GM21529 (cell line): ENCODE measurements around the gene TNF.
A peak's percentile ranks its signal among the peaks of the same experiment; 100 is the strongest.

ENCODE experiments used
- ATAC-seq: cut with Tn5 transposase; IDR thresholded peaks from one replicate; pipeline ENCODE4 v1.9.1; 2021; ENCODE audit not compliant: unreplicated experiment

The TNF gene

DNA sequence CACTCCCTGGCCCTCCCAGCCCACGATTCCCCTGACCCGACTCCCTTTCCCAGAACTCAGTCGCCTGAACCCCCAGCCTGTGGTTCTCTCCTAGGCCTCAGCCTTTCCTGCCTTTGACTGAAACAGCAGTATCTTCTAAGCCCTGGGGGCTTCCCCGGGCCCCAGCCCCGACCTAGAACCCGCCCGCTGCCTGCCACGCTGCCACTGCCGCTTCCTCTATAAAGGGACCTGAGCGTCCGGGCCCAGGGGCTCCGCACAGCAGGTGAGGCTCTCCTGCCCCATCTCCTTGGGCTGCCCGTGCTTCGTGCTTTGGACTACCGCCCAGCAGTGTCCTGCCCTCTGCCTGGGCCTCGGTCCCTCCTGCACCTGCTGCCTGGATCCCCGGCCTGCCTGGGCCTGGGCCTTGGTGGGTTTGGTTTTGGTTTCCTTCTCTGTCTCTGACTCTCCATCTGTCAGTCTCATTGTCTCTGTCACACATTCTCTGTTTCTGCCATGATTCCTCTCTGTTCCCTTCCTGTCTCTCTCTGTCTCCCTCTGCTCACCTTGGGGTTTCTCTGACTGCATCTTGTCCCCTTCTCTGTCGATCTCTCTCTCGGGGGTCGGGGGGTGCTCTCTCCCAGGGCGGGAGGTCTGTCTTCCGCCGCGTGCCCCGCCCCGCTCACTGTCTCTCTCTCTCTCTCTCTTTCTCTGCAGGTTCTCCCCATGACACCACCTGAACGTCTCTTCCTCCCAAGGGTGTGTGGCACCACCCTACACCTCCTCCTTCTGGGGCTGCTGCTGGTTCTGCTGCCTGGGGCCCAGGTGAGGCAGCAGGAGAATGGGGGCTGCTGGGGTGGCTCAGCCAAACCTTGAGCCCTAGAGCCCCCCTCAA lies 3.1 kb upstream of the TNF start, which contains the start of gene LTA:
Gene LTA, plus strand, starts transcription at position 249 of the 871 bp plus-strand sequence. Its CDS starts 454 bp downstream, at position 703.
- peak; percentile 35 for ATAC-seq

DNA sequence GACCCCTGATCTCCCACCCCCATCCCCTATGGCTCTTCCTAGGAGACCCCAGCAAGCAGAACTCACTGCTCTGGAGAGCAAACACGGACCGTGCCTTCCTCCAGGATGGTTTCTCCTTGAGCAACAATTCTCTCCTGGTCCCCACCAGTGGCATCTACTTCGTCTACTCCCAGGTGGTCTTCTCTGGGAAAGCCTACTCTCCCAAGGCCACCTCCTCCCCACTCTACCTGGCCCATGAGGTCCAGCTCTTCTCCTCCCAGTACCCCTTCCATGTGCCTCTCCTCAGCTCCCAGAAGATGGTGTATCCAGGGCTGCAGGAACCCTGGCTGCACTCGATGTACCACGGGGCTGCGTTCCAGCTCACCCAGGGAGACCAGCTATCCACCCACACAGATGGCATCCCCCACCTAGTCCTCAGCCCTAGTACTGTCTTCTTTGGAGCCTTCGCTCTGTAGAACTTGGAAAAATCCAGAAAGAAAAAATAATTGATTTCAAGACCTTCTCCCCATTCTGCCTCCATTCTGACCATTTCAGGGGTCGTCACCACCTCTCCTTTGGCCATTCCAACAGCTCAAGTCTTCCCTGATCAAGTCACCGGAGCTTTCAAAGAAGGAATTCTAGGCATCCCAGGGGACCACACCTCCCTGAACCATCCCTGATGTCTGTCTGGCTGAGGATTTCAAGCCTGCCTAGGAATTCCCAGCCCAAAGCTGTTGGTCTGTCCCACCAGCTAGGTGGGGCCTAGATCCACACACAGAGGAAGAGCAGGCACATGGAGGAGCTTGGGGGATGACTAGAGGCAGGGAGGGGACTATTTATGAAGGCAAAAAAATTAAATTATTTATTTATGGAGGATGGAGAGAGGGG lies 1.9 kb upstream of the TNF start:
- ATAC-seq, result no peak

DNA sequence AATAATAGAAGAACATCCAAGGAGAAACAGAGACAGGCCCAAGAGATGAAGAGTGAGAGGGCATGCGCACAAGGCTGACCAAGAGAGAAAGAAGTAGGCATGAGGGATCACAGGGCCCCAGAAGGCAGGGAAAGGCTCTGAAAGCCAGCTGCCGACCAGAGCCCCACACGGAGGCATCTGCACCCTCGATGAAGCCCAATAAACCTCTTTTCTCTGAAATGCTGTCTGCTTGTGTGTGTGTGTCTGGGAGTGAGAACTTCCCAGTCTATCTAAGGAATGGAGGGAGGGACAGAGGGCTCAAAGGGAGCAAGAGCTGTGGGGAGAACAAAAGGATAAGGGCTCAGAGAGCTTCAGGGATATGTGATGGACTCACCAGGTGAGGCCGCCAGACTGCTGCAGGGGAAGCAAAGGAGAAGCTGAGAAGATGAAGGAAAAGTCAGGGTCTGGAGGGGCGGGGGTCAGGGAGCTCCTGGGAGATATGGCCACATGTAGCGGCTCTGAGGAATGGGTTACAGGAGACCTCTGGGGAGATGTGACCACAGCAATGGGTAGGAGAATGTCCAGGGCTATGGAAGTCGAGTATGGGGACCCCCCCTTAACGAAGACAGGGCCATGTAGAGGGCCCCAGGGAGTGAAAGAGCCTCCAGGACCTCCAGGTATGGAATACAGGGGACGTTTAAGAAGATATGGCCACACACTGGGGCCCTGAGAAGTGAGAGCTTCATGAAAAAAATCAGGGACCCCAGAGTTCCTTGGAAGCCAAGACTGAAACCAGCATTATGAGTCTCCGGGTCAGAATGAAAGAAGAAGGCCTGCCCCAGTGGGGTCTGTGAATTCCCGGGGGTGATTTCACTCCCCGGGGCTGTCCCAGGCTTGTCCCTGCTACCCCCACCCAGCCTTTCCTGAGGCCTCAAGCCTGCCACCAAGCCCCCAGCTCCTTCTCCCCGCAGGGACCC lies 981 bp upstream of the TNF start:
- no peak for ATAC-seq

DNA sequence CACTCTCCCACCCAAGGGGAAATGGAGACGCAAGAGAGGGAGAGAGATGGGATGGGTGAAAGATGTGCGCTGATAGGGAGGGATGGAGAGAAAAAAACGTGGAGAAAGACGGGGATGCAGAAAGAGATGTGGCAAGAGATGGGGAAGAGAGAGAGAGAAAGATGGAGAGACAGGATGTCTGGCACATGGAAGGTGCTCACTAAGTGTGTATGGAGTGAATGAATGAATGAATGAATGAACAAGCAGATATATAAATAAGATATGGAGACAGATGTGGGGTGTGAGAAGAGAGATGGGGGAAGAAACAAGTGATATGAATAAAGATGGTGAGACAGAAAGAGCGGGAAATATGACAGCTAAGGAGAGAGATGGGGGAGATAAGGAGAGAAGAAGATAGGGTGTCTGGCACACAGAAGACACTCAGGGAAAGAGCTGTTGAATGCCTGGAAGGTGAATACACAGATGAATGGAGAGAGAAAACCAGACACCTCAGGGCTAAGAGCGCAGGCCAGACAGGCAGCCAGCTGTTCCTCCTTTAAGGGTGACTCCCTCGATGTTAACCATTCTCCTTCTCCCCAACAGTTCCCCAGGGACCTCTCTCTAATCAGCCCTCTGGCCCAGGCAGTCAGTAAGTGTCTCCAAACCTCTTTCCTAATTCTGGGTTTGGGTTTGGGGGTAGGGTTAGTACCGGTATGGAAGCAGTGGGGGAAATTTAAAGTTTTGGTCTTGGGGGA lies 754 bp downstream of the TNF start:
- ATAC-seq, result no peak

DNA sequence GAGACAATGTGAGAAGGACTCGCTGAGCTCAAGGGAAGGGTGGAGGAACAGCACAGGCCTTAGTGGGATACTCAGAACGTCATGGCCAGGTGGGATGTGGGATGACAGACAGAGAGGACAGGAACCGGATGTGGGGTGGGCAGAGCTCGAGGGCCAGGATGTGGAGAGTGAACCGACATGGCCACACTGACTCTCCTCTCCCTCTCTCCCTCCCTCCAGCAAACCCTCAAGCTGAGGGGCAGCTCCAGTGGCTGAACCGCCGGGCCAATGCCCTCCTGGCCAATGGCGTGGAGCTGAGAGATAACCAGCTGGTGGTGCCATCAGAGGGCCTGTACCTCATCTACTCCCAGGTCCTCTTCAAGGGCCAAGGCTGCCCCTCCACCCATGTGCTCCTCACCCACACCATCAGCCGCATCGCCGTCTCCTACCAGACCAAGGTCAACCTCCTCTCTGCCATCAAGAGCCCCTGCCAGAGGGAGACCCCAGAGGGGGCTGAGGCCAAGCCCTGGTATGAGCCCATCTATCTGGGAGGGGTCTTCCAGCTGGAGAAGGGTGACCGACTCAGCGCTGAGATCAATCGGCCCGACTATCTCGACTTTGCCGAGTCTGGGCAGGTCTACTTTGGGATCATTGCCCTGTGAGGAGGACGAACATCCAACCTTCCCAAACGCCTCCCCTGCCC lies 1.7 kb downstream of the TNF start:
- ATAC-seq, result no peak

DNA sequence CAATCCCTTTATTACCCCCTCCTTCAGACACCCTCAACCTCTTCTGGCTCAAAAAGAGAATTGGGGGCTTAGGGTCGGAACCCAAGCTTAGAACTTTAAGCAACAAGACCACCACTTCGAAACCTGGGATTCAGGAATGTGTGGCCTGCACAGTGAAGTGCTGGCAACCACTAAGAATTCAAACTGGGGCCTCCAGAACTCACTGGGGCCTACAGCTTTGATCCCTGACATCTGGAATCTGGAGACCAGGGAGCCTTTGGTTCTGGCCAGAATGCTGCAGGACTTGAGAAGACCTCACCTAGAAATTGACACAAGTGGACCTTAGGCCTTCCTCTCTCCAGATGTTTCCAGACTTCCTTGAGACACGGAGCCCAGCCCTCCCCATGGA lies 2.2 kb downstream of the TNF start:
- ATAC-seq, result no peak

DNA sequence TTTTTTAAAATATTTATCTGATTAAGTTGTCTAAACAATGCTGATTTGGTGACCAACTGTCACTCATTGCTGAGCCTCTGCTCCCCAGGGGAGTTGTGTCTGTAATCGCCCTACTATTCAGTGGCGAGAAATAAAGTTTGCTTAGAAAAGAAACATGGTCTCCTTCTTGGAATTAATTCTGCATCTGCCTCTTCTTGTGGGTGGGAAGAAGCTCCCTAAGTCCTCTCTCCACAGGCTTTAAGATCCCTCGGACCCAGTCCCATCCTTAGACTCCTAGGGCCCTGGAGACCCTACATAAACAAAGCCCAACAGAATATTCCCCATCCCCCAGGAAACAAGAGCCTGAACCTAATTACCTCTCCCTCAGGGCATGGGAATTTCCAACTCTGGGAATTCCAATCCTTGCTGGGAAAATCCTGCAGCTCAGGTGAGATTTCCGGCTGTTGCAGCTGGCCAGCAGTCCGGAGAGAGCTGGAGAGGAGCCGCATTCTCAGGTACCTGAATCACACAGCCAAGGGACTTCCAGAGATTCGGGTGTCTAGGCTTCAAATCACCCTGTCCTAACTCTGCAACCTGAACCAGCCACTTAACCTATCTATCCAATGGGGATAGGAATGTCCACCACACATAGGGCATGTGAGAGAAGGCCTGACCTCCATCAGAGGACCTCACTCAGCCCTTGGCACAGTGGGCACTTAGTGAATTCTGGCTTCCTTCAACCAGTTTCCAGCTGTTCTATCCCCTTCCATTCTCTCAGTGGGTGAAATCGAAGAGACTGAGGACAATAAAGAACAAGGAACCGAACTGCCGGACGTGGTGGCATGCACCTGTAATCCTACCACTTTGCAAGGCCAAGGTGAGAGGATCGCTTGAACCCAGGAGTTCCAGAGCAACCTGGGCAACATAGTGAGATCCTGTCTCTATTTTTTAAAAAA lies 3.1 kb downstream of the TNF start:
- no peak for ATAC-seq

DNA sequence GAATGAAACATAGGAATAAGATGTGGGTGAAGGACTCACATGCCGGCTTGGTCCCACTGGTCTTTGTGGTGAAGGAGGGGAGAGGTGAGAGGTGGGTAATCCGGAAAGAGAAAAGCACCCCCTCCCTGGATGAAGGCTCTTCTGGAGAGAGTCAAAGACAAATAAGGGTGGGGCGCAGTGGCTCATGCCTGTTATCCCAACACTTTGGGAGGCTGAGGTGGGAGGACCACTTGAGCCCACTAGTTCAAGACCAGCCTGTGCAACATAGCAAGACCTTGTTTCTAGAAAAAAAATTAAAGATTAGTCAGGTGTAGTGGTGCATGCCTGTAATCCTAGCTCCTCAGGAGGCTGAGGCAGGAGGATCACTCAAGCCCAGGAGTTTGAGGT lies 3.7 kb downstream of the TNF start:
- no peak for ATAC-seq

DNA sequence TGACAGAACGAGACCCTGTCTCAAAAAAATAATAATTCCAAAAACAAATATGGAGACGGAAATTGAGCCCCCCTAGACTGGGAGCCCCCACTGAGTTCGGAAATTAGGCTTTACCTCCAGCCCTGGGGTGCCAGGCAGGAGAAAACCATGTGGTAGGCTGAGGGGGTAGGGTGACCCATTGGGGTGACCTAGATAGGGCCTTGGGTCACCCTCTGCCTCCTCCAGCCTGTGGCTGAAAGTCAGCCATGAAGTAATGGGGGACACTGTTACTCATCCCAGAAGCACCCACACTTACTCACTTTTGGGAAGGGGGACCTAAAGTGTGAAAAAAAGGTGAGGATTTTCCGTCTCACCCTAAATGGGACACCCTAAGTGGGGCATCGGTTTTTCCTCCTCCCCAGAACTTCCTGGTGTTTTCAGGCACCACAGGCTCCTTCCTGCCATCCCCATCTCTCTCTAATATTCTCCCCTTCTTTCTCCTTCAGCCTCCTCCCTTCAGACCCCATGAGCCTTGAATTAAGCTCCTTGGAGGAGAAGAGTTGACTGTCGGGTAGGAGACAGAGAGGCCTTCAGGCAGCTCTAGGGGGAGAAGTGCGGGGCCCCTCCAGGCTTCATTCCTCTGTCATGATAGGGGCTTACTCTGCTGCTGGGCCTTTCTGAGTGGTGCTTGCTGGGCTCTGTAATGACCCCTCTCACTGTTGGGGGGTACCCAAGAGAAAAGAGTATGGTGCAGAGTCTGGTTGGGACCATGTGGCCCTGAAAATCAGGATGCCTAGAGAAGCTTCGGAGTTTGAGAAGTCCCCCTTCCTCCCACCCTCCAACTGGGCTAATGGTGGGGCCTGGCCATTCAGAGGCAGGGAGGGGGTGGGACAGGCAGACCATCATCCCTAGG lies 4.4 kb downstream of the TNF start:
- ATAC-seq, result no peak

DNA sequence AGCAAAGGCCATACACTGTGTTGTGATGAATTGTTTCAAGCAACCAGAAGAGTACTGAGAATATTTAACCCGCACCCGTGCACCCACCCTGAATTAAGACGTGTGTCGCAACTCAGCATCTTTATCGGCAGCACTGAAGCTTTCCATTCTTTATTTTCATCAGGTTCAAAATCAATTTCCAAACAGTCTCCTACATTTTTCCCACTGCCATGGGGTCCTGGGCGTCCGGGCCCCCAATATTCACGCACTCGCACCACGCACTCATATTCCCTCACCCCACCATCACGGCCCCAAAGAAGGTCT lies 5.0 kb downstream of the TNF start:
- no peak for ATAC-seq

DNA sequence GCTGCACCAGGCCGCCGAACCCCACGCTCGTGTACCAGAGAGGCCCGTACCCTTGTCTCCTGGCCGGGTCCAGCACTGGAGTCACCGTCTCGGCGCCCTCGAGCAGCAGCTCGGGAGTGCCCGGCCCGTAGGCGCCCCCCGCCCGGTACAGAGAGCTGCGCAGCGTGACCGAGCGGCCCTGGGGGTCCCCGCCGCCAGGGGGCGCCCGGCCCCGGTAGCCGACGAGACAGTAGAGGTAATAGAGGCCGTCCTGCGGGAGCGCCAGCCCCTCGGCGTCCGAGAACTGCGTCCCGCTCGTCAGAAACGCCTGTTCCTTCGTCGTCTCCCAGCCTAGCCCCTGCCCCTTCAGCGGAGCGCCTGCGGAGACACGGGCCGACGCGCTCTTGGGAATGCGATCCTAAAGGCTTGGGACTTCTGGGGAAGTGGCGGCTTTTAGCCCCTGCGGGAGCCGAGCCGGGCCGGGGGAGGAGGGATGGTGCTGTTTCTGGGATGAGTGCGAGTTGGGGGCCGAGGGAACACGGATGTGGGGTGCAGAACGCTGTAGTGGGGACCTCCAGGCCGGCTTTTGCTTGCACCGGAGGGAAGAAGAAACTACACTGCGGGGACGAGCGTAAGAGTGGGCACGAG lies 5.6 kb downstream of the TNF start:
- peak; percentile 57 for ATAC-seq

DNA sequence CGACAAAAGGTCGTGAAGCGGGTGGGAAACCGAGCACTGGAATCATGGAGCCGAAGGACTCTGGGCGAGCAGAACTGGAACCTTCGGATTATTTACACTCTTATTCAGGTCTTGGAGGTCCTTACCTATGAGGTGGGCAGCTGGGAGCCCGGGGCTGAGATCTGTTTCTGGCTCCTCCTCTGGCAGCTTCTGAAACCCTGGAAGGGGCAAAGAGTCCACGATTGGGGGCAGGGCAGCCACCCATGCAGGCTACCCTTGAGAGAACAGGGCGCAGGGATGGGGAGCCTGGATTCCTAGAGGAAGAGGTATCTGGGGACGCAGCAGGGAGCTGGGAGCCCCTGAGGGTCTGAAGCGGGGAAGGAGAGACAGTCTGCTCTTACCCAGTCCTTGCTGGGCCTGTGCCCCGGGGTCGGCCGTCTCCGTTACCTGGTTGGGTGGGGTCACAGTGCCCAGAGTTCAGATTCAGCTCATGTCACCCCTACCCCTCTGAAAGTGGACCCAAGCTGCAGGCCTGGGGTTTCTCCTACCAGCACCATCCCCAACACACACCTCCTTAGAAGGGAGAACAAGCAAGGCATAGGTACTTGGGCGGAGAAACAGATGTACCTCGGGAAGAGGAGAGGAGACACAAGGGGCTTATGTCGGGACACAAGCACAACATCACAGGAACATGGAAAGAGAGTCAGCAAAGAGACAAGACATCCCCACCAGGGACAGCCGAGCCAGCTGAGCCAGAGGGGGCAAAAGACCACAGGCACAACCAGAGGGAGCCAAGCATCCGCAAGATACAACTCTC lies 6.3 kb downstream of the TNF start:
- no peak for ATAC-seq

DNA sequence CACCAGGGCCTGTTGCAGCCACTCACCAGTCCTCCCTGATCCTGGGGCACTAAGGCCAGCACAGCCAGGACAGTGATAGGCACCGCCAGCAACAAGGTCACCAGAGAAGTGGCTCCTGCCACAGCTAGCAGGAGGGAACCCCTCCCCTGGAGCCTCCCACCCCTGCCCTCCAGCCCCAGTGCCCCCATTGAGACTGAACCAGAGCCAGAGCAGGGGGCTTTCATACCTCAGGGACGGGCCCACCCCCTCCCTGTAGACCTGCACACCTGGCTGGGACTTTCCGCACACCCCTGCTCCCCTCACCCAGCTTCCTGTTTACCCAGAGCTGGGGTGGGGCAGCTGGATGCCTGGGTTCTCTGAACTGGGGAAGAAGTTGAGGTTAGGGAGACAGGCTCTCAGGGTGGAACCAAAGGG lies 6.9 kb downstream of the TNF start, which contains the start of gene LTB:
Gene LTB, minus strand, starts transcription at position 195 of the 414 bp plus-strand sequence. Its CDS starts 7 bp downstream, at position 188.
- no peak for ATAC-seq

DNA sequence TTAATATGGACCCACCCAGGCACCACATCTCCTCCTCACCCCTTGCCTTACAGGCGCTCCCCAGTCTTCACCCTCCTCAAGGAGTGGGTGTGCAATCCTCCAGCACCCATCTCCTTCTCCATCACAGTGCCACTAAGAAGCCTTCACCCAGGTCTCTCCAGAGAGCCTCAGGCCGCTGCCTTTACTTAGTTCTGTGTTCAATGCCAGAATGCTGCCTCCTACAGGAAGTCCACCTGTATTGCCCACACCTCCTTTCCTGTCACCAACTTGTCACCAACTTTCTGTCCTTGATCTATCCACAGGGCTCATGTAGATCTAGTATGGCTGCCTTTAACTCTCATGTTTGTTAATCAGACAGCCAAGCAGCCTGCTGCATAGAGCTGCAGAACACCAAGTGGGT lies 10.1 kb downstream of the TNF start:
- no peak for ATAC-seq

DNA sequence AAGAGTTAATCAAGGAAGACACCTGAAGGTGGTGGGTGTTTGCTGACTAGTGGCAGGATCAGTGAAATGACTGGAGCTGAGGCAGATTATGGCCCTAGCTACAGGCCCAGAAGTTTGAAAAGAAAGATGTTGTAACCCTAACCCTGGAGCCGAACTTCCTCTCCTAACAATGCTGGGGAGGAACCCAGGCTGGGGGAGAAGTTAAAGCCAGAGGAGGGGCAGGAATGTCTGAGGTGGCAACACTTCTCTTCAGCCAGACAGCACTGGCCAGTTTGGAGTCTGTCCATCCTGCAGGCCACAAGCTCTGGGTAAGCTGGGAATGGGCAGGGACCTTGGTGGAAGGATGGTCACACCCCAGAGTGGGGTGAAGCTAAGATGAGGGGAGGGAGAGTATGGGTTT lies 10.6 kb downstream of the TNF start, which contains the start of gene LST1:
Gene LST1, plus strand, starts transcription at position 270 of the 400 bp plus-strand sequence. CDS start 1,023 bp downstream, outside the sequence.
- no peak for ATAC-seq

DNA sequence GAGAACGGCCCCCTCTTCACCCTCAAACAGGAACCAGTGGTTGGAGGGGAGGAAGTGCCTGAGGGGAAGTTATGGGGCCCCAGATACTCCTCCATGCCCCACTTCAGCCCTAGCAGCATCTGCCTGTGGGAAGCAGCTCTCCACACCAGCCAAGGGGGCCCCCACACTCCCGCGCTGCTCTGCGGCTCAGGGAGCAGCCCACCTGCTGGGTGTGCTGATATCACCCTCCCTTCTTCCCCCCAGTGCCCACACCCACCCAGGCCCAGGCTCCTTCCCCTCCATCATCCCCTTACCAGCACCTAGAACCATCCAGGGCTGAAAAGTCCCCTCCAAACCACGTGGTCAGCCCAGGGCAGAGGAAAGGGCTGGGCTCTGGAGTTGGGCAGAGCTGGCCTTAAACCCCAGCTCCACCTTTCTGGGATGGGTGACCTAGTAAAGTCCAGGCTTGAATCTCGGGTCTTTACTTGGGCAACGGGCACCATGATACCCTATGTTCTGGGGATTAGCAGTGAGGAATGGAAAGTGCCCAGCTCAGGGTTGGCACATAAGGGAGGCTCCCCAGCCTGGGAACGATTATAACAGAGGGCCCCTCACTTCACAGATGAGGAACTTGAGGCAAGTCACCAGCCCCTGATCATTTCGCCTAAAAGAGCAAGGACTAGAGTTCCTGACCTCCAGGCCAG lies 11.4 kb downstream of the TNF start:
- no peak for ATAC-seq
